ENCODE measurements around the gene CLCNKA. TPM values are rescaled to one million over a fixed set of nuclear protein-coding genes. Genes with fewer than 3 reads are reported as not detected.

CLCNKA gene
- total RNA-seq, 1 experiment from 2014 or later: not detected

- Histone ChIP-seq H3K9me3 (ENCODE audit: low read length) (no peaks in the 10 kb centered on the region), H3K79me2 (ENCODE audit: low read length) (no peaks in the 10 kb centered on the region), H3K4me1 (ENCODE audit: insufficient read depth, low read length) (no peaks in the 10 kb centered on the region), H4K20me1 (ENCODE audit: low read length) (no peaks in the 10 kb centered on the region), H3K9ac (ENCODE audit: low read length) (no peak overlapping the region), H3K27me3 (ENCODE audit: low read length) (no peaks in the 10 kb centered on the region), H3K4me3 (ENCODE audit: low read length) (no peak overlapping the region), H3K36me3 (ENCODE audit: low read depth, low read length) (no peaks in the 10 kb centered on the region), H3F3A (ENCODE audit: low read length, unreplicated experiment) (no peaks in the 10 kb centered on the region), H3K27ac (ENCODE audit: low read length) (no peak overlapping the region), H3K4me2 (ENCODE audit: low read length) (no peak overlapping the region), H3K9me2 (replicated peaks; ENCODE audit: low read length) (no peaks in the 10 kb centered on the region), H2AFZ (ENCODE audit: low read length) (no peak overlapping the region)
- ATAC-seq (no peak), DNase-seq (no peak)
- CTCF ChIA-PET: interaction anchor here (0.6 kb wide), 1 partner anchor 59 kb away, joined by 6 read pairs; no protein-coding TSS in a partner anchor
- intact Hi-C loops (cut with micrococcal nuclease): no loop called here
- no peak for TF ChIP-seq EZH2phosphoT487 (IDR thresholded peaks at IDR 0.05; ENCODE audit: borderline replicate concordance, low read length)
- TF ChIP-seq CTCF (conservative IDR thresholded peaks at IDR 0.05; ENCODE audit: low read depth, low read length): no peak
- no peak for TF ChIP-seq EZH2 (IDR thresholded peaks at IDR 0.05; ENCODE audit: low read length, unreplicated experiment)
- BruUV-seq (replicated peaks): no TSS peak
- POLR2A ChIA-PET (ENCODE audit: unreplicated experiment): no interaction called here
These were observed 44.4 kb downstream of the CLCNKA start for GRCh38 chr1:16066245-16066644.

- Histone ChIP-seq H3K9me3 (ENCODE audit: low read length) (no peaks in the 10 kb centered on the region), H3K9ac (ENCODE audit: low read length) (no peak overlapping the region), H3K4me2 (ENCODE audit: low read length) (no peak overlapping the region), H2AFZ (ENCODE audit: low read length) (no peak overlapping the region), H3K4me1 (ENCODE audit: insufficient read depth, low read length) (no peaks in the 10 kb centered on the region), H4K20me1 (ENCODE audit: low read length) (no peaks in the 10 kb centered on the region), H3K9me2 (replicated peaks; ENCODE audit: low read length) (no peaks in the 10 kb centered on the region), H3F3A (ENCODE audit: low read length, unreplicated experiment) (no peaks in the 10 kb centered on the region), H3K4me3 (ENCODE audit: low read length) (no peak overlapping the region), H3K36me3 (ENCODE audit: low read depth, low read length) (no peaks in the 10 kb centered on the region), H3K27ac (ENCODE audit: low read length) (no peak overlapping the region), H3K27me3 (ENCODE audit: low read length) (no peaks in the 10 kb centered on the region), H3K79me2 (ENCODE audit: low read length) (no peaks in the 10 kb centered on the region)
- TF ChIP-seq EZH2phosphoT487 (IDR thresholded peaks at IDR 0.05; ENCODE audit: borderline replicate concordance, low read length): no peak
- no peak for TF ChIP-seq CTCF (conservative IDR thresholded peaks at IDR 0.05; ENCODE audit: low read depth, low read length)
- no peak for TF ChIP-seq EZH2 (IDR thresholded peaks at IDR 0.05; ENCODE audit: low read length, unreplicated experiment)
- no peak for ATAC-seq
- ChIA-PET POLR2A (ENCODE audit: unreplicated experiment) (no interaction called here), CTCF (interaction anchor here (0.6 kb wide), 1 partner anchor 60 kb away, joined by 6 read pairs; no protein-coding TSS in a partner anchor)
- no peak for DNase-seq
- intact Hi-C loops (cut with micrococcal nuclease): no loop called here
- BruUV-seq (replicated peaks): no TSS peak
These were observed 45.4 kb downstream of the CLCNKA start for GRCh38 chr1:16067127-16067768.

GRCh38 chr1:16067933-16068332 lies 46.1 kb downstream of the CLCNKA start:
- Histone ChIP-seq H3K4me3 (ENCODE audit: low read length) (no peak overlapping the region), H3F3A (ENCODE audit: low read length, unreplicated experiment) (no peaks in the 10 kb centered on the region), H3K79me2 (ENCODE audit: low read length) (no peaks in the 10 kb centered on the region), H3K36me3 (ENCODE audit: low read depth, low read length) (no peaks in the 10 kb centered on the region), H2AFZ (ENCODE audit: low read length) (no peak overlapping the region), H3K4me1 (ENCODE audit: insufficient read depth, low read length) (no peaks in the 10 kb centered on the region), H4K20me1 (ENCODE audit: low read length) (no peaks in the 10 kb centered on the region), H3K9me2 (replicated peaks; ENCODE audit: low read length) (no peaks in the 10 kb centered on the region), H3K9ac (ENCODE audit: low read length) (no peak overlapping the region), H3K27me3 (ENCODE audit: low read length) (no peaks in the 10 kb centered on the region), H3K9me3 (ENCODE audit: low read length) (no peaks in the 10 kb centered on the region), H3K27ac (ENCODE audit: low read length) (no peak overlapping the region), H3K4me2 (ENCODE audit: low read length) (no peak overlapping the region)
- no TSS peak for BruUV-seq (replicated peaks)
- intact Hi-C loops (cut with micrococcal nuclease): no loop called here
- no peak for TF ChIP-seq EZH2phosphoT487 (IDR thresholded peaks at IDR 0.05; ENCODE audit: borderline replicate concordance, low read length)
- TF ChIP-seq CTCF (conservative IDR thresholded peaks at IDR 0.05; ENCODE audit: low read depth, low read length): no peak
- TF ChIP-seq EZH2 (IDR thresholded peaks at IDR 0.05; ENCODE audit: low read length, unreplicated experiment): no peak
- DNase-seq: no peak
- ATAC-seq: no peak
- ChIA-PET POLR2A (ENCODE audit: unreplicated experiment) (no interaction called here), CTCF (no interaction called here)

All from PC-3 (cell line).